Measurements from ENCODE around the gene XYLT1.

DNA sequence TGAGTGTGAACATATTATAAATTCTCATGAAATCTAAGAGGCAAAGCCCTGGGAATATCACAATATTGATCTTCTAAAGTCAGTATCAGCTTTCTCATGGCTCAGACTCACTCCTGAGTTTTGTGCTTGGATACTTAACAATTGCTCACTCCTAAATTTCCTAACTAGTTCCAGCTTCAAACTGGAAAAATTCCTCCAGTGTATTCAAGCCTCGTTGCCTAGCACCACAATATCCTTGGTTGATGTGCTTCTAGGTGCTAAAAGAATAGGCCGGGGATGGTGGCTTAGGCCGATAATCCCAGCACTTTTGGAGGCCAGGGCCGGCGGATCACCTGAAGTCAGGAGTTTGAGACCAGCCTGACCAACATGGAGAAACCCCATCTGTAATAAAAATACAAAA lies 62.5 kb downstream of the XYLT1 start:
- TF ChIP-seq CTCF (IDR thresholded peaks at IDR 0.05; ENCODE audit: low read depth, low read length) (no peak), EZH2phosphoT487 (IDR thresholded peaks at IDR 0.05; ENCODE audit: low read depth) (no peak)

Data from OCI-LY3 (cell line).